GM19099 (cell line): ENCODE measurements around the gene TSPAN12.

Experiments used
- POLR2A ChIP-seq: IDR thresholded peaks from 3 replicates; pipeline ENCODE4 v1.6.1; 2011; ENCODE audit warnings: low read depth; ENCODE audit not compliant: insufficient read length; ENCODE audit errors: extremely low read depth

The TSPAN12 gene

DNA sequence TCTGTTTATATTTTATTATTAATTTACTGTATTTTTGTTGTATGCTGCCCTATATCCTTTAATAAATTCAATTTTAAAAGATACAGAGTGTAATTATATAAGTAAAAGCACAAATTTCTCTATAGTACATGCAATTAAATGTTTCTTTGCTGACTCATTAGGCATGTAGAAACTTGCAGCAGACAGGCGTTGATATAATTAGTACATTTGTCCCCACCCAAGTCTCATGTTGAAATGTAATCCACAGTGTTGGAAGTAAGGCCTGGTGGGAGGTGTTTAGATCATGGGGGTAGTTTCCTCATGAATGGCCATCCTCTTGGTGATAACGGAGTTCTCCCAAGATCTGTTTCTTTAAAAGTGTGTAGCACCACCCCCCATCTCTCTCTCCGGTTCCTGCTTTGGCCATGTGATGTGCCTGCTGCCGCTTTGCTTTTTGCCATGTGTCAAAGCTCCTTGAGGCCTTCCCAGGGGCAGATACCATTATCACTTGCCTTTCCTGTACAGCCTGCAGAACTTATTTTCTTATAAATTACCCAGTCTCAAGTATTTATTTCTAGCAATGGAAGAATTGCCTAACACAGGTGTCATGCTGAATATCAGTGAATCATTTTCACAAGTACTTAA, 63.7 kb downstream of the TSPAN12 start:
- no peak for TF ChIP-seq POLR2A

DNA sequence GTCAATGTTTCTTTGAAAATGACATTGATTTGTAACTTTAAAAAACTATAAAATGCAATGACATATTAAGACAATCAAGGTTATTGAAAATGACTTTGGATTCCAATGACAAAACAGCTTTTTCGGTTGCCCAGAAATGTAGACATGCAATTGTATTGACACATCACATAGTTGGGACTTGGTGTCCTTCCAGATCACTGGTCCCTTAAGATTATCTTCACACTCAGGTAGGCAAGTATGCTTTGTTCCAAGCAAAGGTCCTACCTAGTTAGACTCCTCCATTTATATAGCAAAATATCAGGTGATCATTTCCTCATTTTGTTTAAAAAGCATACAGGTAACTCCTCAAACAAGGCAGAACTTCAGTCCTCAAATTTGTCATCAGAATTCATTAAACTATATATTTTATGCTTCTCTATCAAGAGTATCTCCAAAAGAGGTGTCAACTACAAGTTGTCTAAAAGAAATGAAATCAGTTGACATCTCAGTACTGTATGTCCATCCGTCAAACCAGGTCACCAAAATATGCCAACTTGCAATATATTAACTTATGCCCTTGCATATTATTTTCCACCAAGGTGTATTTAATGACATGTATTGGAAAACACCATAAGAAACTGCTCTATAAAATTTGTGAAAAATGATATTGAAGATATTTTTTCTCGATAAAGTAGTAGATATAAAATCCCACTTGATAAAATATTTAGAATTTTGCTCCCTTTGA, 64.6 kb downstream of the TSPAN12 start:
- no peak for TF ChIP-seq POLR2A

- no peak for TF ChIP-seq POLR2A
These were observed 65.1 kb downstream of the TSPAN12 start for GRCh38 chr7:120792861-120793130.

DNA sequence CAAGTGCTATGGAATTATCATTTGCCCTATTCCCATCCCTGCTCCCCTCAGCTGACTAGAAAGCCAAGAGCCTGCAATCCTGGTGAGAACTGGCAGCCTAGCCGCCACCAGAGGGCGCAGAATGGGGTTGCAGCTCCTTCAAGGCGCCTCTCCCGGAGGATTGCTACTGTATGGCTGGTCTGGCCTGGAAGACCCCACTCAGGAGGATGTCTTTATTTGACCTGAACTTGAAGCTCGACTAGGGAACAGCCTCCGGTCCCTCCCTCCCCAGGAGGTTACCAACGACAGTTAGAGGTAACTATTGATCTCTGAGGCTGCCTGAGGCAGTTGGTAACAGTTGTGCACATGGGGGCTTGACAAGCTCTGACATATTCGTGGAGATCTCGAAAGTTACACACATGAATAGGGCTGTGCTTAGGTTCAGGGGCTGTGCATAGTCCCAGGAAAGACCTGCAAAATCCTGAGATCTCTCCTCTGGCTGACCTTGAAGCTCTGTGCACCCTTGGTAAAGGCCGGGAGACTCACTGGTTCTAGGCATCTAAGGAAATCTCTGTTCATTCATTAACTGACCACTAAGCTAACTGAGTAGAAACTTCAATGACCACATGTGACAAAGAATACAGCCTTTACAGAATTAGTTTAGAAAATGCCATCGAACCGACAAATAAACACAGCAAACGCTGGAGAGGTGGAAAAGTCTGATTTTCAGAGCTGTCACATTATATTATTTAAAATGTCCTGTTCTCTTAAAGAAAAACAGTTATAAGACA, 65.7 kb downstream of the TSPAN12 start:
- no peak for TF ChIP-seq POLR2A

GRCh38 chr7:120785095-120785494, 72.8 kb downstream of the TSPAN12 start:
- no peak for TF ChIP-seq POLR2A

GRCh38 chr7:120783721-120784120, 74.2 kb downstream of the TSPAN12 start:
- TF ChIP-seq POLR2A = no peak

- TF ChIP-seq POLR2A = no peak
These were observed 74.7 kb downstream of the TSPAN12 start for GRCh38 chr7:120783273-120783672.

- TF ChIP-seq POLR2A = no peak
These were observed 77.0 kb downstream of the TSPAN12 start for GRCh38 chr7:120780938-120781337.

- no peak for TF ChIP-seq POLR2A
These were observed 82.2 kb downstream of the TSPAN12 start for GRCh38 chr7:120775755-120776154.

- TF ChIP-seq POLR2A = no peak
These were observed 83.5 kb downstream of the TSPAN12 start for GRCh38 chr7:120774481-120774880.

DNA sequence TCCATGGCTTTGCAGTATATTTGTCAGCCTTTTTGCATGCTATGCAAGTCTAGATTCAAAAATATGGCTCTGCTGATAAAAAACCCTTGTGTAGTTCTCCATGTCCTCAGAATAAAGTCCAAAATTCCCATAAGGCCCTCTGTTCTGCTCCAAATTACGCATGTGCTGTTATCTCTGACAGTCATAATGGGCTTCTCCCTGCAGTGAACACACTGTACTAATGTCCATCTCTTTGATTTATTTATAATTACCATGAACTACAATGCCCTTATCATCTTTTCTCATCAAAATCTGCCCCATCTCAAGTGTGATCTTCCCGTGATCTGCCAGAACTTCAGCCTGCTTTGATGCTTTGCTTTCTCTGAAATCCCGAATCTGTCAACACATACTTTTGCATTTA, 87.7 kb downstream of the TSPAN12 start:
- TF ChIP-seq POLR2A = no peak

DNA sequence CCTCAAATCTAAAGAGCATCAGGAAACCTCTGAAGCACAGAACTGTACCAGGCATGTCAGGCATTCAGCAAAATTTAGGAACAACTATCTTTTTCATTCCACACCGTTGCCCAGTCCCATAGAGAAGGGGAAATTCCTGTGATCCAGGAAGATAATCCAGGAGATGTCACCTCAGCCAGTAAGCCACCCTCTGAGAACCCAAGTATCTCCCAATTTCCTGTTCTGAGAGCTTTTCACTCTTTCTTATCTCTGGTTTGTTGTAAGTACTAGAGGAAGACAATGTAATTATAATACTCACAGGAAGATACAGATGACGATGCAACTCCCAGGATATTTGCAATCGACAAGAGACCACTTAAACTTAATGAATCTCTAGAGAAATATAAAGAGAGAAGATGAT, 97.1 kb downstream of the TSPAN12 start:
- TF ChIP-seq POLR2A = no peak

- TF ChIP-seq POLR2A = no peak
These were observed 97.9 kb downstream of the TSPAN12 start for GRCh38 chr7:120760050-120760449.

- TF ChIP-seq POLR2A = no peak
These were observed 114.8 kb downstream of the TSPAN12 start for GRCh38 chr7:120743128-120743527.

DNA sequence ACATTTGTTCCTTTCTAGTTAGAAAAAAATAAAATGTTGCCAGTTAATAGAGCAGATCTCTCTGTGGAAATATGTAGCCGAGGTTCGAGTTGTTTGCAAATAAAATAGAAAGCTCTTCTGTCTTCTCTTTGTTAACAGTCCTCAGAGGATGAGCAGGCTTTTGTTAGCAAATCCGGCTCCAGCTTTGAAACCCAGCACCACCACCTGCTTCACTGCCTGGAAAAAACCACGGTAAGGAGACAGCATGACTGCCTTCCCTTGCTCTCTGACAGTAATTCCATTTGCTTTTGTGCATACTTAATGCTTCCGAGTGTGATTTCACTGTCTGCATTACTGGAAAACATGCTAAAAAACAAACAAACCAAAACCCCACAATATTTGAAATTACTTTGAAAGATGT, 115.6 kb downstream of the TSPAN12 start:
- no peak for TF ChIP-seq POLR2A
